SK-N-SH (cell line): ENCODE measurements around the gene NR1I2.

Source experiments
- CHD2 ChIP-seq: fragments of 150-350 bp; IDR thresholded peaks from 2 replicates; pipeline ENCODE4 v1.6.1; 2018; ENCODE audit warnings: low read length; ENCODE audit not compliant: partially characterized antibody
- CTCF ChIP-seq: fragments of 200-600 bp; sonication (generic); IDR thresholded peaks from 2 replicates; pipeline ENCODE4 v1.6.1; 2017; ENCODE audit warnings: antibody characterized with exemption, mild to moderate bottlenecking, moderate library complexity
- EP300 ChIP-seq, 2 experiments: IDR thresholded peaks; 2 replicates each; pipeline versions ENCODE4 v1.4.0 to v1.6.1; 2012; ENCODE audit warnings: borderline replicate concordance in 1 of 2, low read depth in 1 of 2, low read length in 1 of 2
- EZH2phosphoT487 ChIP-seq: fragments of 200-600 bp; sonication (generic); IDR thresholded peaks from 2 replicates; pipeline ENCODE4 v1.6.1; 2017; ENCODE audit warnings: low read depth, mixed run types, mild to moderate bottlenecking, antibody characterized with exemption, moderate library complexity, borderline replicate concordance
- JUND ChIP-seq: IDR thresholded peaks from 2 replicates; pipeline ENCODE4 v1.4.0; 2012
- MAX ChIP-seq: IDR thresholded peaks from 2 replicates; pipeline ENCODE4 v1.4.0; 2012; ENCODE audit warnings: low read depth
- POLR2AphosphoS5 ChIP-seq: IDR thresholded peaks from 2 replicates; pipeline ENCODE4 v1.6.1; 2012; ENCODE audit warnings: low read depth, low read length
- REST ChIP-seq: IDR thresholded peaks from 2 replicates; pipeline ENCODE4 v1.6.1; 2012; ENCODE audit warnings: mild to moderate bottlenecking, low read depth, low read length, moderate library complexity
- RFX5 ChIP-seq: IDR thresholded peaks from 2 replicates; pipeline ENCODE4 v1.6.1; 2012; ENCODE audit warnings: mild to moderate bottlenecking, improper control_type of control experiment, low read length
- RXRA ChIP-seq: IDR thresholded peaks from 2 replicates; pipeline ENCODE4 v1.4.0; 2012; ENCODE audit warnings: low read depth, mild to moderate bottlenecking, borderline replicate concordance
- SIN3A ChIP-seq: IDR thresholded peaks from 2 replicates; pipeline ENCODE4 v1.6.1; 2012; ENCODE audit warnings: low read depth, mild to moderate bottlenecking, low read length, moderate library complexity, borderline replicate concordance
- TAF1 ChIP-seq: IDR thresholded peaks from 2 replicates; pipeline ENCODE4 v1.6.1; 2012; ENCODE audit warnings: low read depth, mild to moderate bottlenecking, low read length, moderate library complexity, borderline replicate concordance
- ZBTB33 ChIP-seq: IDR thresholded peaks from 2 replicates; pipeline ENCODE4 v1.4.0; 2012; ENCODE audit warnings: low read depth, borderline replicate concordance

- no peak for TF ChIP-seq CTCF
- no peak for TF ChIP-seq CHD2
- TF ChIP-seq ZBTB33, result no peak
- TF ChIP-seq MAX, result no peak
- no peak for TF ChIP-seq JUND
- TF ChIP-seq RFX5, result no peak
- no peak for TF ChIP-seq EZH2phosphoT487
- TF ChIP-seq TAF1, result no peak
- TF ChIP-seq EP300 (IDR thresholded peaks at IDR 0.05; ENCODE audit: borderline replicate concordance in 1 of 2, low read depth in 1 of 2, low read length in 1 of 2), result no peak
- no peak for TF ChIP-seq RXRA
- no peak for TF ChIP-seq REST
- TF ChIP-seq POLR2AphosphoS5, result no peak
- no peak for TF ChIP-seq SIN3A
Measured at GRCh38 chr3:119862616-119863015, 80.7 kb downstream of the NR1I2 start.
